Erythroblast (primary cell): Measurements from ENCODE around the gene CNST.

Source experiments
- GATA1 ChIP-seq: IDR thresholded peaks from 2 replicates; pipeline ENCODE4 v1.6.1; 2011; ENCODE audit warnings: low read depth, mild to moderate bottlenecking, control low read depth, low read length, moderate library complexity
- POLR2A ChIP-seq: IDR thresholded peaks from 2 replicates; pipeline ENCODE4 v1.6.1; 2011; ENCODE audit warnings: mild to moderate bottlenecking, low read length

GRCh38 chr1:246526915-246527314 lies 39.3 kb upstream of the CNST start:
- TF ChIP-seq POLR2A, result no peak
- TF ChIP-seq GATA1, result no peak
